GM21786 (cell line): ENCODE data around the gene NPAS3.

Experiments used
- ATAC-seq: cut with Tn5 transposase; IDR thresholded peaks from one replicate; pipeline ENCODE4 v1.9.1; 2021; ENCODE audit not compliant: unreplicated experiment

NPAS3 gene

GRCh38 chr14:33241331-33241730, 302.7 kb downstream of the NPAS3 start:
- ATAC-seq = no peak

GRCh38 chr14:33249233-33249820, 310.6 kb downstream of the NPAS3 start:
- ATAC-seq = no peak

- no peak for ATAC-seq
Observed at GRCh38 chr14:33250963-33251362, 312.3 kb downstream of the NPAS3 start.

GRCh38 chr14:33254342-33254741, 315.7 kb downstream of the NPAS3 start:
- ATAC-seq = no peak

GRCh38 chr14:33254861-33255395, 316.2 kb downstream of the NPAS3 start:
- ATAC-seq = no peak

- ATAC-seq = no peak
Observed at GRCh38 chr14:33257796-33258195, 319.1 kb downstream of the NPAS3 start.

- no peak for ATAC-seq
Observed at GRCh38 chr14:33259764-33260163, 321.1 kb downstream of the NPAS3 start.

- ATAC-seq = no peak
Observed at GRCh38 chr14:33271216-33271615, 332.5 kb downstream of the NPAS3 start.

- no peak for ATAC-seq
Observed at GRCh38 chr14:33271891-33272290, 333.2 kb downstream of the NPAS3 start.

GRCh38 chr14:33273978-33274377, 335.3 kb downstream of the NPAS3 start:
- no peak for ATAC-seq

GRCh38 chr14:33275879-33276278, 337.2 kb downstream of the NPAS3 start:
- ATAC-seq = no peak

- no peak for ATAC-seq
Observed at GRCh38 chr14:33279865-33280264, 341.2 kb downstream of the NPAS3 start.

GRCh38 chr14:33280646-33281045, 342.0 kb downstream of the NPAS3 start:
- ATAC-seq = no peak

- no peak for ATAC-seq
Observed at GRCh38 chr14:33282331-33283230, 343.9 kb downstream of the NPAS3 start.

- ATAC-seq = no peak
Observed at GRCh38 chr14:33285902-33286700, 347.4 kb downstream of the NPAS3 start.

- no peak for ATAC-seq
Observed at GRCh38 chr14:33287189-33287588, 348.5 kb downstream of the NPAS3 start.

GRCh38 chr14:33290641-33291040, 352.0 kb downstream of the NPAS3 start:
- ATAC-seq = no peak

GRCh38 chr14:33291529-33292104, 352.9 kb downstream of the NPAS3 start:
- ATAC-seq = no peak

- ATAC-seq = no peak
Observed at GRCh38 chr14:33294419-33294818, 355.7 kb downstream of the NPAS3 start.

- ATAC-seq = no peak
Observed at GRCh38 chr14:33297565-33297964, 358.9 kb downstream of the NPAS3 start.

GRCh38 chr14:33307691-33308251, 369.1 kb downstream of the NPAS3 start:
- ATAC-seq = no peak
